Neutrophil (primary cell): ENCODE data around the gene GALNT10.
A peak's percentile ranks its signal among the peaks of the same experiment; 100 is the strongest.

Source experiments
- H3K27ac ChIP-seq: fragments of 200-600 bp; sonication (generic); 2 replicates; pipeline ENCODE4 v1.5.1; 2016; ENCODE audit warnings: mild to moderate bottlenecking, moderate library complexity
- H3K27me3 ChIP-seq: fragments of 200-600 bp; sonication (generic); 2 replicates; pipeline ENCODE4 v1.6.0; 2016; ENCODE audit warnings: mild to moderate bottlenecking
- H3K36me3 ChIP-seq: fragments of 200-600 bp; sonication (generic); 2 replicates; pipeline ENCODE4 v1.5.1; 2017
- H3K4me1 ChIP-seq, 2 experiments: fragments of 200-600 bp in 1 of 2; sonication (generic) in 1 of 2; 1 replicate in 1 of 2; 2 replicates in 1 of 2; pipeline versions ENCODE4 v1.5.1 to v1.6.1; 2013 to 2016; ENCODE audit warnings: low read depth in 1 of 2, low read length in 1 of 2, mild to moderate bottlenecking in 1 of 2, moderate library complexity in 1 of 2; ENCODE audit not compliant: control insufficient read depth in 1 of 2, insufficient read depth in 1 of 2
- H3K4me3 ChIP-seq, 2 experiments: fragments of 200-600 bp in 1 of 2; sonication (generic) in 1 of 2; 1 replicate in 1 of 2; 2 replicates in 1 of 2; pipeline ENCODE4 v1.5.1; 2013 to 2016; ENCODE audit warnings: low read depth in 1 of 2, low read length in 1 of 2, mild to moderate bottlenecking in 1 of 2, moderate library complexity in 1 of 2
- H3K9me3 ChIP-seq: fragments of 200-600 bp; sonication (generic); 2 replicates; pipeline ENCODE4 v1.5.1; 2016
- CTCF ChIP-seq: fragments of 200-600 bp; sonication (generic); IDR thresholded peaks from 2 replicates; pipeline ENCODE4 v1.5.1; 2016; ENCODE audit warnings: antibody characterized with exemption

The GALNT10 gene

DNA sequence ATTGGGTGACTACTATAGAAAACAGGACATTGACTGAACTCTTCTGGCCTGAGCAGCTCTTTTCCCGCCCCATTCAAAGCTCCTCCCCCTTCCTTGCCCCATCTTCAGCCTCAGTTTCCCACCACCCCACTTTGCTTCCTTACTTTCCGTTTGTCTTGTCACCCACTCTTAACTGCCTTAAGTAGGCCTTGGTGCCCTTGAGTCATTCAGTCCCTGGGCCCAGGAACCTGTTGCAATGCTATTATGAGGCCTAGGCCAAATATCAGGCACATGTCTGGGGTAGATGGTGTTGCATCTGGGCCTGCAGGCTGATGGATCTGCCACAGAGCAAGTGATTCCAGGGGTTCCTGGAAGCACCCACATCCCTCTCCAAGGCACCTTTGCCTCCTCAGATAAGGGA lies 17.7 kb upstream of the GALNT10 start:
- peaks cover 14% of the 10 kb centered on the region for H3K27me3 ChIP-seq
- no peaks in the 10 kb centered on the region for H3K36me3 ChIP-seq
- H3K9me3 ChIP-seq = no peaks in the 10 kb centered on the region
- no peak for TF ChIP-seq CTCF
- no peaks in the 10 kb centered on the region for H3K4me1 ChIP-seq
- H3K27ac ChIP-seq = no peak overlapping the region
- H3K4me3 ChIP-seq = no peak overlapping the region

DNA sequence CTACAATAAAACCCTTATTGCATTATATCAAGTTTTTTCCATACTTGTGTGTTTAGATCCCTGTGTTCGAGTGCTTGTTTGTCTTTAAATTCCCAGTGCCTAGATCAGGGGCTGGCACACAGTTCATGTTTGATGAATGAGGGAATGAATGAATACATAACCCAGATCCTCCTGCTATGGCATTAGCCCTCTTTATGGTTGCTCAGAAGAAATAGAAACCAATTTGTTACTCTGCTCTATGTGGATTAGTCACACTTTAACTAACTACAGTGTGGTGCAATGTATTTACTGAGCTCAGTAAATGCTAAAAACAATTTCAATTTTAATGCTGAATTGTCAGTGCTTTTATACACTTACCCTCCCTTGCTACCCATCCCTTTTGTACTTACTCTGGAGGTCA lies 16.4 kb upstream of the GALNT10 start:
- peaks cover 14% of the 10 kb centered on the region for H3K27me3 ChIP-seq
- no peaks in the 10 kb centered on the region for H3K4me1 ChIP-seq
- TF ChIP-seq CTCF = no peak
- no peaks in the 10 kb centered on the region for H3K36me3 ChIP-seq
- H3K9me3 ChIP-seq = no peaks in the 10 kb centered on the region
- no peak overlapping the region for H3K27ac ChIP-seq
- H3K4me3 ChIP-seq = no peak overlapping the region

GRCh38 chr5:154176181-154176580 lies 14.4 kb upstream of the GALNT10 start:
- H3K27ac ChIP-seq = no peak overlapping the region
- H3K4me1 ChIP-seq = no peaks in the 10 kb centered on the region
- no peaks in the 10 kb centered on the region for H3K9me3 ChIP-seq
- no peak for TF ChIP-seq CTCF
- no peaks in the 10 kb centered on the region for H3K36me3 ChIP-seq
- H3K4me3 ChIP-seq = no peak overlapping the region
- peaks cover 23% of the 10 kb centered on the region for H3K27me3 ChIP-seq

DNA sequence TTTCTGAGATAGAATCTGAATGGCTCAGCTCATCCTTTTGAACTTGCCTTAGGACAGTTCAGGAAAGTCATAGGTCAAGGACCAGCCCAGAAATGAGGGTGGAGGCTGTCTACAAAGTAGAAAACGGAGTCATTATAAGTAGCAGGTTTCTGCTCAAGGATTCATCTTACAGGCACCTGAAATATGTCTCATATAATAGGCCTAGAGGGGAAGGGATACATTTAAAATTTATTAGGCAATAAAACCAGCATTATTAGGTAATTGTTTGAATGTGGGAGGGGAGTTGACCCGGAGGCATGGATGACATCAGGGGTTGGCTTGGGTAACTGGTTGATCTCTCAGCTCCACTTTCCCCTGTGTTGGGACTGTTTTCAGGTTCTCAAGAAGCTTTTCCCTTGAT lies 11.9 kb upstream of the GALNT10 start:
- H3K4me1 ChIP-seq = no peaks in the 10 kb centered on the region
- H3K27ac ChIP-seq = no peak overlapping the region
- H3K27me3 ChIP-seq = peaks cover 25% of the 10 kb centered on the region
- TF ChIP-seq CTCF = no peak
- no peak overlapping the region for H3K4me3 ChIP-seq
- no peaks in the 10 kb centered on the region for H3K36me3 ChIP-seq
- H3K9me3 ChIP-seq = no peaks in the 10 kb centered on the region

- Histone ChIP-seq H3K9me3 (no peaks in the 10 kb centered on the region), H3K27ac (no peak overlapping the region), H3K36me3 (no peaks in the 10 kb centered on the region), H3K4me3 (no peak overlapping the region), H3K4me1 (no peaks in the 10 kb centered on the region), H3K27me3 (peaks cover 25% of the 10 kb centered on the region)
- TF ChIP-seq CTCF = peak; percentile 63
Observed at GRCh38 chr5:154179846-154180710, 10.5 kb upstream of the GALNT10 start.
